G401.6 (cell line): ENCODE results near the gene CEP112.

Experiments
- FAIRE-seq: peaks from 2 replicates; lab custom pipeline; 2012; peaks lifted over from hg19 to GRCh38; lab: Jason Lieb, UNC

CEP112 gene

DNA sequence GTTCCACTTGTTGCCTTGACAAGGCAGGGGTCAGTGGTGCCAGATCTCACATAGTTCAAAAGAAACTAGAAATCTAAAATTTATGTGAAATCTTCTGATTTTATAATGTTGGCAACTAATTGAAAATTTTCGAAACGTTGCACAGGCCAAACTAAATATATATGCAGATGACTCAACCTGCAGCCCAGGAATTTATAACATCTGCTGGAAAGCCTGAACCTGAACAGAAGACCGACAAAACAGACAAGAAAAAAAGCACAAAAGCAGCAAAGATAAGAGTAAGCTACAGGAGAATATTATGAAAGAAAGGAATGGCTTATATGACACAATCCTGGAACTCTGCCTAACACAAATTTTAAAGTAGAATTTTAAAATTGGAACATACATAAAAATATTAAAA is 207.6 kb downstream of the CEP112 start:
- FAIRE-seq = no peak

GRCh38 chr17:65978871-65979270 is 213.1 kb downstream of the CEP112 start:
- FAIRE-seq = no peak

DNA sequence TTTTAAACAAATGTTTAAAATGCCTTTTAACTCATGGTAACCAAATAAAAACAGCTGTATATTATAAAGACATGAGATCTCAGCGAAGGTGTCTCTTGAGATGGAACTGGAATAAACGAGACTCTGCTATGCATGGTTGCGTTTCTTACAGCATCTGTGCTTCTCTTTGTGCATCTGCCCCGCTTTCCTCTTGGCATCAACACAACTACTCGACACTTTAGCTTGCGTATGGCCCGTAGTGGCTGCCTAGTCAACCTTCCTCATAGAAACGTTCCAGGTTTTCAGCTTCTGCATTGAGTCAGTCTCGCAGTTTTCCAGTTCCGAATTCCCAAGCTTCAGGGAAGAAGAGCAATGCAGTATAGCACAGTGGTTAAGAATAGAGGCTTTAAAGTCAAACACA is 214.9 kb downstream of the CEP112 start:
- FAIRE-seq = no peak

GRCh38 chr17:65975878-65976277 is 216.1 kb downstream of the CEP112 start:
- no peak for FAIRE-seq

DNA sequence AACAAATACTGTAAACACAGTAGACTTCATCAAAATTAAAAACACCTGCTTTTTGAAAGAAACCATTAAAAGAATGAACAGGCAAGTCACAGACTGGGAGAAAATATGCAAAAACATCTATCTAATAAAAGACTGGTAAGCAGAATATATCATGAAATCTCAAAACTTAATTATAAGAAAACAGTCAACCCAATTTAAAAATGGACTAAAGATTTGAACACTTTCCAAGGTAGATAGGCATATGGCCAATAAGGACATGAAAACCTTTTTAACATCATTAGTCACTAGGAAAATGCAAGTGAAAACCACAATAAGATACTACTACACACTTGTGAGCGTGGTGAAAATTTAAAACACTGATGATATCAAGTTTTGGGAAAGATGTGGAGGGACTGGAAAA is 218.7 kb downstream of the CEP112 start:
- no peak for FAIRE-seq

GRCh38 chr17:65967372-65967771 is 224.6 kb downstream of the CEP112 start:
- peak; percentile 8 for FAIRE-seq

DNA sequence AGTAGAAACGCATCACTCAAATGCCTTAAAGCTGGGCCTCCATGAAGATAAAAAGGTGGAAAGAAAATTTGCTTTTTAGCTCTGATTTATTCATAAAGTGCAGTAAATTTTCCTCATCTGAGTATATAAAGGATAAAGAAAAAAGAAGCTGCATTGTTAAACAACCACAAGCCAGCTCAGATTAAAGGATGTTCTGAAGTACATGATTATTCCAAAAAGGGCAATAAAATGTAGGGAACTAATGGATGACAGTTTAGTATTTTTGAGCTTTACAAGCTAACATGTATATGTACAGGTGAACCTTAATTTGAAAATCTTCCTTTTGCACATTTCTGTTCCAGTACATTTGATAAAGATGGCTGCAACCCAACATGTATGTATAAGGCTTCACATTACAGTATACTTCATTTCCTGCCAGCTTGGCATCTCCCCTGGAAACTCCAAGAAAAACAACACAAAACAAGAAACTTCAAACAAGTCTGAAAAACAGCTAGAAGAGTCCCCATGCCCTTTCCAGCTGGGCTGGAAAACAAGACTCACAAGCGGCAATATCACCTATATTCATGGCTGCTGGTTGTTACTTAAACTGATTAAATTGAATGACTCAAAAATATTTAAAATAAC is 225.7 kb downstream of the CEP112 start:
- FAIRE-seq = no peak

GRCh38 chr17:65963179-65963578 is 228.8 kb downstream of the CEP112 start:
- FAIRE-seq = no peak

DNA sequence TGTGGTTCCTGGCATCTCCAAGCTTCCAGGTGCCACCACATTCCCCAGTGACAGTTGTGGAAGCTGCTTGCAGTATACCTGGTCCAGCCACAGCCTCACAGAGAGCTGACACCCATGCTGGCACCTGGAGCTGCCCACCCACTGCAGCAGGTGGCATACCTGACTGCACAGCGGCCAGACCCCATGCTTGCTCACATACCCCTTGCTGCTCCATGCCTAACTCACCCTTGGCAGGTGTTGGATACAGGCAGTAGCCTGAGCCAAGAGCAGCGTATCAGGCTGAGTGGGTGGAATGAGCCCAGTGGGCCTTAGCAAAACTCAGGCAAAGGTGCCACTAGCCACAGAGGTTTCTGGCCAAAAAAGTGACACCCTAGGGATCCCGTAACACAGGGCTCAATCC is 232.3 kb downstream of the CEP112 start:
- no peak for FAIRE-seq

GRCh38 chr17:65956814-65957213 is 235.1 kb downstream of the CEP112 start:
- FAIRE-seq = no peak

- FAIRE-seq = no peak
Measured at GRCh38 chr17:65954148-65954449, 237.8 kb downstream of the CEP112 start.

DNA sequence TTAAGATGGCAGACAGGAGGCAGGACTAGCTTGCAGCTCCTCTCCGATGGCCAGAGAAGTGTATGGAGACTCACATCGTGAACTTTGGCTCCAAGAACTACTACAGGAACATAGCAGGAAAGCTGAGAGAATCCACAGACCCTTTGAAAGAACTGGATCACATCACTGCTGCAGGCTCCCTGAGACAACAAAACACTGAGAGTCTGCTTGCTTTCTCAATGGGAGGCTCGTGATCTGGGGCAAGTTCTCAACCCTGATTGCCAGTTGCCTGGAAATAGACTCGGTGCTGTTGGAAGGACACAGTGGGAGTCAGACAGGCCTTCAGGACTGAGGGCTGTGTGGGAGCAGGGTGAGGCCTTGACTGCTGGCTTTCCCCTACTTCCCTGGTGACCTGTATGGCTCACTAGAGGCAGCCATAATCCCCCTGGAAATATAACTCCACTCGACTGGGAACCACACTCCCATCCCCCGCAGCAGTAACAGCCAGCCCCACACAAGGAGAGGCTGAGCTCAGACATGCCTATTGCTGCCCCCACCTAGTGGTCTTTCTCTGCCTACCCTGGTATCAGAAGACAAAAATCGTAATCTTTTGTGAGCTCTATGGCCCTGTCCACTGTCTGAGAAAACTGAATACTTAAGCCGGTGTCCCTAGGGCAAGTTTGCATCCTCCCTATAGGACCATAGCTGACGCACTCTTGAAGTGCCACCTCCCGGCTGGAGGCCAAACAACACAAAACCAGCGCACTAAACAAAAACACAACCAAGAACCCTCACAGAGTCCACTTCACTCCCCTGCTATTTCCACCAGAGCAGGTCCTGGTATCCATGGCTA is 238.4 kb downstream of the CEP112 start:
- FAIRE-seq = no peak

- no peak for FAIRE-seq
Measured at GRCh38 chr17:65952586-65952985, 239.3 kb downstream of the CEP112 start.

GRCh38 chr17:65952015-65952414 is 239.9 kb downstream of the CEP112 start:
- no peak for FAIRE-seq

DNA sequence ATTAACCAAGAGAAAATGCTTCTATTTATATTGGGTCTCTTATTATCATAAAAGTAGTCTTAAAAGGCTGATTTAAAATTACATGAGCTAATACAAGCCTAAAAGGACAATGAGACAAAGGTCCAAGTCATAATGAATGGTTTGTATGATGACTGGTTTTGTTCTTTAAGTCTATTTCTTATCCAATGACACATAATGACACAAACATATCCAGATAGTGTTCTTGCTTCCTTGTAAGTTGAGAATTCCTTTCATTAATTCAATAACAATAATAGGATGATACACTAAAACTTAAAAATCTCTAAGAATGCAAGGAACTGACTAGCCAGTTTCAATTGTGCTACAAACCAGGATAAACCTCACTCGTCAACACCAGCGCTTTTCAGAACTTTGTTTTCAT is 244.1 kb downstream of the CEP112 start:
- FAIRE-seq = no peak

DNA sequence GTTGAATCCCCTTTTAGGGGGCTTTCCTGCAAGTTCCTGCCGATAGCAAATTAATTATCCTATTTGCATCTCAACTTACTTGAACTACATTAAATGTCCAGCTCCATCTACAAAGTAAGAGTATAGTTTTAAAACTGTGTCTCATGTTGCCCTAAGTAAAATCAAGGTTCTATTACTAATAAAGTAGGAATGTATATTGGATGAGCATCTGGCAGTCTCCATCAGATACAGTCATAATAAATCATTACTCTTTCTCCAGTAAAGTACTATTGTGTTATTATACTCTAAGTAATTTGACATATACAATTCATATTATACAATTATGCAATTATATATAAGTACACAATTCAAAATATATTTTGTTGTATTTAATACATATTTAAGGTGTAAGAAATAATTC is 249.3 kb downstream of the CEP112 start:
- peak; percentile 85 for FAIRE-seq

GRCh38 chr17:65941356-65941899 is 250.5 kb downstream of the CEP112 start:
- FAIRE-seq = no peak

DNA sequence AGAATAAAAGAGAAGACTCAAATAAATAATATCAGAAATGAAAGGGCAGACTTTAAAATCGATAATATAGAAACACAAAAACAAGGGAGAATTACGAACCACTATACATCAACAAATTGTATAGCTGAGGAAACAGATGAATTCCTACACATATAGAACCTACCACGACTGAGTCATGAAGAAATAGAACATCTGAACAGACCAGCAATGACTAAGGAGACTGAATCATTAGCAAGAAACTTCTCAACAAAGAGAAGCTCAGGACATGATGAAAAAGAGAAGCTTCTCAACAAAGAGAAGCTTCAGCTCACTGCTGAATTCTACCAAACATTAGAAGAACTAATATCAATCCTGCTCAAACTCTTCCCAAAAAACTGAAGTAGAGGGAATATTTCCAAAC is 255.9 kb downstream of the CEP112 start:
- no peak for FAIRE-seq

DNA sequence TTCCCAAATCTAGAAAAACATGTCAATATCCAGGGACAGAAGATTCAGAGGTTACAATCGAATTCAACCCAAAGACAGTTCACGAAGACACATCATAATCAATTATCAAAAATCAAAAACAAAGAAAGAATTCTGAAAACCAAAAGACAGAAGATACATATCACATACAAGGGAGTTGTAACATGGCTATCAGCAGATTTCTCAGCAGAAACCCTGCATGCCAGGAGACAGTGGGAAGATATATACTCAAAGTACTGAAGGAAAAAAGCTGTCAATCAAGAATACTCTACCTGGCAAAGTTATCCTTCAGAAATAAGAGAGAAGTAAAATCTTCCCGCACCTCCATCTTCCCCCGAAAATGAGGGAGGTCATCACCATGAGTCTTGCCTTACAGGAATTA is 258.6 kb downstream of the CEP112 start:
- no peak for FAIRE-seq

- FAIRE-seq = no peak
Measured at GRCh38 chr17:65931246-65932149, 260.4 kb downstream of the CEP112 start.

DNA sequence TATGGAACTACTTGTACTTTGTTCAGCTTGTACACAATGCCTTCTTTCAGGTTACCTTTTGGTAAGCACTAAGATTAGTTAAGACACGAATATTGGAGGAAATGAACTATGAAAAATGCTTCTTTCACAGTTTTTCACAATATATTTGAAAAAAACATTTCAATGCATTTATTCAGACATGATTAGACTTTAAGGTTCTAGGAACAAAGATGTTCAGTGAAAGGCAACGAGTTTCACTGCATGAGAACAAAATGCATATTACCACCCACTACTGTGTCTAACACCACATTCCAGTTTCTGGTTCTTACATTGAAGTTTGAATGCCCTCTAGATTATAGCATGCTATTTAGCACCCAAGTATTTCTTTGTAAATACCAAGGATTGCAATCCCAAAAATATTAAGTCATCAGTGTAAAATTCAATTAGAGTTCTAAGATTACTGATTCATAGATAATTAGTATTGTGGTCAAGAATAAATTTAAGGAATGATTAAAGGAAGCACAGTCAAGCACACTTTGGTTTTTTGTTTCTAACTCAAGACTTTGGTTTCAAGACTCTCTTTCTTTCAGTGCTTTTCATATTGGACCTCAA is 261.7 kb downstream of the CEP112 start:
- no peak for FAIRE-seq

- FAIRE-seq = no peak
Measured at GRCh38 chr17:65926599-65926998, 265.3 kb downstream of the CEP112 start.
